Calu3 (cell line): ENCODE measurements around the gene CIAPIN1. TPM values are rescaled to one million over a fixed set of nuclear protein-coding genes. Genes with fewer than 3 reads are reported as not detected.

ENCODE experiments used
- BruUV-seq: library from RNA; stranded (reverse); fragments of 400-500 nt; replicated peaks from 2 replicates; lab custom pipeline; 2021; lab: Mats Ljungman, UMichigan
- CTCF ChIA-PET: fragments of 300-600 bp; sonication (Branson Sonifier 250); formaldehyde crosslinking; loops from one replicate; lab custom pipeline; 2022; ENCODE audit warnings: antibody characterized with exemption; lab: Charles Lee
- DNase-seq: peaks from one replicate; pipeline ENCODE4 v3.0.0; 2022
- H3K27ac Mint-ChIP-seq: one replicate; pipeline ENCODE4 v1.8.0; 2022; ENCODE audit warnings: mixed read lengths; ENCODE audit not compliant: unreplicated experiment
- H3K27me3 Mint-ChIP-seq: one replicate; pipeline ENCODE4 v1.8.0; 2022; ENCODE audit warnings: mixed read lengths; ENCODE audit not compliant: unreplicated experiment
- H3K36me3 Mint-ChIP-seq: one replicate; pipeline ENCODE4 v1.8.0; 2022; ENCODE audit warnings: mild to moderate bottlenecking, moderate library complexity, mixed read lengths; ENCODE audit not compliant: insufficient read depth, unreplicated experiment
- H3K4me1 Mint-ChIP-seq: one replicate; pipeline ENCODE4 v1.8.0; 2022; ENCODE audit warnings: mild to moderate bottlenecking, low read depth, mixed read lengths; ENCODE audit not compliant: unreplicated experiment
- H3K4me3 Mint-ChIP-seq: one replicate; pipeline ENCODE4 v1.8.0; 2022; ENCODE audit warnings: mild to moderate bottlenecking, low read depth, moderate library complexity, mixed read lengths; ENCODE audit not compliant: unreplicated experiment
- H3K9me3 Mint-ChIP-seq: one replicate; pipeline ENCODE4 v1.8.0; 2022; ENCODE audit warnings: low read depth, mixed read lengths; ENCODE audit not compliant: unreplicated experiment
- intact Hi-C: fragments of 100-400 bp; cut with micrococcal nuclease; formaldehyde crosslinking; loops from one replicate; pipeline ENCODE4 v1.10.0; 2022; ENCODE audit not compliant: unreplicated experiment
- total RNA-seq: library from RNA; stranded (reverse); gene quantifications from 2 replicates; pipeline ENCODE4 v1.2.3, GENCODE V29; 2022
- TF ChIP-seq, protein P1 (sequence below): fragments of 200-600 bp; IDR thresholded peaks from one replicate; pipeline ENCODE4 v1.8.0; 2022; ENCODE audit warnings: antibody characterized with exemption; ENCODE audit not compliant: unreplicated experiment

Gene CIAPIN1
- total RNA-seq, 1 experiment from 2014 or later: 77.2 TPM

DNA sequence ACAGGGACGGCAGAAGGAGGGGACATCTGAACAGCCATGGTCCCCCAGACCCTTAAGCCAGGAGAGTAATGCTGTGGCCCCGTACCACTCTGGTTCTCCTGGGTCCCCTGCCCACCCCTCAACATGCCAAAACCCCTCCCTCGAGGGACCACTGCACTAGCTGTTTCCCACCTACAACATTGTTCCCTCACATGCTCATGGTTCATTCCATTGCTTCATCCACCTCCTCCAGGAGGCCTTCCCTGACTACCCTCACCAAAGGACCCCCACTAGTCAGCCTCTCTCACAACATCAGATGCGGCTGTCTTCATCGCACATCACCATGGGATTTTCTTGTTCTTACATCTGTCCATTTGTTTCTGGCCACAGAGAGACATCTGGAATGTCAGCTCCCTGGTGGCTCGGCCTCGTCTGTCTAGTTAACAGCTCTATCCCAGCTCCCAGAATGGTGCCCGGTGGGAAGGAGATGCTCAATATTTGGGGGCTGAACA, 37.4 kb upstream of the CIAPIN1 start:
- no peak overlapping the region for H3K27ac Mint-ChIP-seq
- H3K4me3 Mint-ChIP-seq: no peak overlapping the region
- no peak for DNase-seq
- TF ChIP-seq, protein P1, sequence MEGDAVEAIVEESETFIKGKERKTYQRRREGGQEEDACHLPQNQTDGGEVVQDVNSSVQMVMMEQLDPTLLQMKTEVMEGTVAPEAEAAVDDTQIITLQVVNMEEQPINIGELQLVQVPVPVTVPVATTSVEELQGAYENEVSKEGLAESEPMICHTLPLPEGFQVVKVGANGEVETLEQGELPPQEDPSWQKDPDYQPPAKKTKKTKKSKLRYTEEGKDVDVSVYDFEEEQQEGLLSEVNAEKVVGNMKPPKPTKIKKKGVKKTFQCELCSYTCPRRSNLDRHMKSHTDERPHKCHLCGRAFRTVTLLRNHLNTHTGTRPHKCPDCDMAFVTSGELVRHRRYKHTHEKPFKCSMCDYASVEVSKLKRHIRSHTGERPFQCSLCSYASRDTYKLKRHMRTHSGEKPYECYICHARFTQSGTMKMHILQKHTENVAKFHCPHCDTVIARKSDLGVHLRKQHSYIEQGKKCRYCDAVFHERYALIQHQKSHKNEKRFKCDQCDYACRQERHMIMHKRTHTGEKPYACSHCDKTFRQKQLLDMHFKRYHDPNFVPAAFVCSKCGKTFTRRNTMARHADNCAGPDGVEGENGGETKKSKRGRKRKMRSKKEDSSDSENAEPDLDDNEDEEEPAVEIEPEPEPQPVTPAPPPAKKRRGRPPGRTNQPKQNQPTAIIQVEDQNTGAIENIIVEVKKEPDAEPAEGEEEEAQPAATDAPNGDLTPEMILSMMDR: no peak
- no peaks in the 10 kb centered on the region for H3K9me3 Mint-ChIP-seq
- H3K27me3 Mint-ChIP-seq: no peaks in the 10 kb centered on the region
- peaks cover 28% of the 10 kb centered on the region for H3K4me1 Mint-ChIP-seq
- BruUV-seq: no TSS peak
- intact Hi-C loops: no loop called here
- H3K36me3 Mint-ChIP-seq: peaks cover 14% of the 10 kb centered on the region
- CTCF ChIA-PET: no interaction called here

DNA sequence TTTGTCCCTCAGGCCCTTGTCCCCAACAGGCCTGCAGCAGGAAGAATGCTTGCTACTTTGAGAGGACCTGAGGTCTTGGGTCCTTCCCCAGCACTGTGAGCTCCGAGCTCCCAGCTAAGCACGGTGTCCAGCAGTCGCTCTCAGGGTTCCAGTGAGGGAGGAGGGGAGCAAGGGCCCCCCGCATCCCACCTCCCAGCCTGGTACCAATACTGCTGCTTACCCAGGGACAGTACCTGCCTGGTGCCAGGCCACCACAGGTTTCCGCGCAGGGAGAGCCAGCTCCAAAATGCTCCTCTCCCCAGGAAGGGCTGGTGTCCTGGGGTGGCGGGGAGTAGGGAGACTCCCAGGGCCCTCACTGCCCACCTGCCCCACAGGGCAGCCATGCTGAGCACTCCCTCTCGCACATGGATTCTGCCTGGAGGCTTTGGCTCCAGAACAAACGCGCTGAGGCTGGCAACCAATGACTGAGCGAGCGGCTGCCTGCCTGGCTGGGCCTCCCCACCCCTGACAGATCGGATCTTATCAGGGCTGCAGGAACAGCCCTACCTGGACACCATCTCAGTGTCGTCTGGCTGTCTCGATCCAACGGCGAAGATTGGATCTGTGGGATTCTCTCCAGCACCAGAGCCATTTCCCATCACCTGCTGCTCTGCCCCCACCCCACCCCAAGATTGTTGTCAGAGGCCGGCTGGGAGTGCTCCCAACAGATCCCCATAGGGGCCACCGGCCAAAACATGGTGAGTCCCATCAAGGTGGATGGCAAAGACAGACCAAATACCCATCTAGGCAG, 36.7 kb upstream of the CIAPIN1 start:
- H3K27ac Mint-ChIP-seq: no peak overlapping the region
- intact Hi-C loops: no loop called here
- CTCF ChIA-PET: no interaction called here
- no peak overlapping the region for H3K4me3 Mint-ChIP-seq
- TF ChIP-seq, protein P1: no peak
- H3K9me3 Mint-ChIP-seq: no peaks in the 10 kb centered on the region
- BruUV-seq: no TSS peak
- peaks cover 18% of the 10 kb centered on the region for H3K36me3 Mint-ChIP-seq
- no peak for DNase-seq
- peaks cover 30% of the 10 kb centered on the region for H3K4me1 Mint-ChIP-seq
- H3K27me3 Mint-ChIP-seq: no peaks in the 10 kb centered on the region

DNA sequence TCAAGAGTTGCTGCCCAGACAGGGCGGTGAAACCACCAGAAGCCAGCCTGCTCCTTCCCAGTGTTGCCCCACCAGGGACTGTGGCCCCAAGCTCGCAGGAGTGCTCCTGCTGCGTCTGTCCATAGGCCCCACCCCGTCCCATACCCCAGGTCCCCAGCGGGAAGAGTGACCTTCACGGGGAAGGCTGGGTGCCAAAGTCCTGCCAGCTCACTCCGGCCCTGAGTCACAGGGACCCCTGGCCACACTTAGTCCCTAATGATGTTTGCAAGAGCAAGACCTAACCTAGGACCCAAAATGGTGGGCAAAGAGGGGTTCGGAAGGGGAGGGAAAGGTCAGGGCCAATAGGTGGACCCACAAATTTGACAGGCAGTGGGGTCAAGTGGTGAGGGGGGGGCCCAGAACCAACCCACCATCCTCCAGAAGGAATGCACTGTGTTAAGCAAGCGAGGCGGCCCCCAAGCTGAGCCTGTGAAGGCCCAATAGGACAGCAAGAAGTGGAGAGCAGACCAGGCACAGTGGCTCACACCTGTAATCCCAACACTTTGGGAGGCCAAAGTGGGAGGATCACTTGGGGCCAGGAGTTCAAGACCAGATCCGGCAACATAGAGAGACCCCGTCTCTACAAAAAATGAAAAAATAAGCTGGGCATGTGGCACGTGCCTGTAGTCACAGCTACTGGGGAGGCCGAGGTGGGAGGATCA, 35.8 kb upstream of the CIAPIN1 start:
- Mint-ChIP-seq H3K36me3 (peaks cover 18% of the 10 kb centered on the region), H3K27ac (no peak overlapping the region), H3K27me3 (no peaks in the 10 kb centered on the region), H3K4me1 (peaks cover 30% of the 10 kb centered on the region), H3K9me3 (no peaks in the 10 kb centered on the region), H3K4me3 (no peak overlapping the region)
- DNase-seq: no peak
- intact Hi-C loops: no loop called here
- TF ChIP-seq, protein P1: no peak
- CTCF ChIA-PET: no interaction called here
- BruUV-seq: no TSS peak

DNA sequence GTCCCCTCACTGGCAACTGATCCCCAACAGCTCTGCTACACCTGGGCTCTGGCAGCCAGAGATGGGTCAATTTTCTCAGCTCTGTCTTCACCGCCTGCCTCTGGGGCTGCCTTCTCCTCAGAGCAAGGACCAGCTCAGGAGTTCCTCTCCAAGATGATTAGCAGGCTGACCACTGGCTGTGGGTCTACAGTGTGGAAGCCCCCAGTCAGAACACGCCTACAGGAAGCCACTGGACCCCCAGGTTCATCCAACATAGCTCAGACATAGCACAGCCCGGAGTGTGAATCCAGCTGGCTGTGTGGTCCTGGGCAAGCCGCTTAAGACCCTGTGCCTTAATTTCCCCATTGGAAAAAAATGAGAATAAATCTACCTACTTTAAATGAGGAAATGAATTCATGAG, 34.2 kb upstream of the CIAPIN1 start:
- H3K27ac Mint-ChIP-seq: peak overlapping the region; percentile 19
- peaks cover 30% of the 10 kb centered on the region for H3K4me1 Mint-ChIP-seq
- intact Hi-C loops: no loop called here
- CTCF ChIA-PET: interaction anchor here (0.5 to 0.8 kb wide), 2 partner anchors 38 to 398 kb away, joined by 3 to 8 read pairs; no protein-coding TSS in a partner anchor
- peaks cover 13% of the 10 kb centered on the region for H3K36me3 Mint-ChIP-seq
- H3K27me3 Mint-ChIP-seq: no peaks in the 10 kb centered on the region
- BruUV-seq: no TSS peak
- H3K4me3 Mint-ChIP-seq: no peak overlapping the region
- TF ChIP-seq, protein P1: no peak
- H3K9me3 Mint-ChIP-seq: no peaks in the 10 kb centered on the region
- no peak for DNase-seq
